Panc1 (cell line): ENCODE results near the gene DOCK4. TPM values are rescaled to one million over a fixed set of nuclear protein-coding genes. Genes with fewer than 3 reads are reported as not detected.

ENCODE experiments used
- ATAC-seq: fragments of 200-7000 bp; cut with Tn5 transposase; 2 replicates; pipeline ENCODE4 v1.9.1; 2020; ENCODE audit warnings: mild to moderate bottlenecking, moderate library complexity
- BruUV-seq: library from RNA; stranded (reverse); fragments of 400-500 nt; replicated peaks from 2 replicates; lab custom pipeline; 2021; lab: Mats Ljungman, UMichigan
- CTCF ChIA-PET: fragments of 300-600 bp; sonication (Branson Sonifier 250); formaldehyde crosslinking; loops from one replicate; lab custom pipeline; 2022; ENCODE audit warnings: antibody characterized with exemption; lab: Charles Lee
- POLR2A ChIA-PET: fragments of 300-600 bp; sonication (Branson Sonifier 250); formaldehyde crosslinking; loops from one replicate; lab custom pipeline; 2022; ENCODE audit warnings: antibody characterized with exemption; lab: Charles Lee
- DNase-seq: peaks from one replicate; pipeline ENCODE4 v3.0.0-alpha.2; 2010; ENCODE audit warnings: low read depth, low spot score
- H3K27ac ChIP-seq: 2 replicates; pipeline ENCODE4 v1.5.1; 2011; ENCODE audit warnings: mild to moderate bottlenecking, low read length, inconsistent platforms
- H3K27me3 ChIP-seq: fragments of 200-500 bp; sonication (Bioruptor generic); 2 replicates; pipeline ENCODE4 v1.6.0; 2014; ENCODE audit warnings: low read length, inconsistent platforms; ENCODE audit not compliant: control insufficient read depth, insufficient read depth
- H3K36me3 ChIP-seq: fragments of 200-500 bp; sonication (Bioruptor generic); 2 replicates; pipeline ENCODE4 v1.5.1; 2014; ENCODE audit warnings: inconsistent platforms, mild to moderate bottlenecking, low read length, moderate library complexity; ENCODE audit not compliant: control insufficient read depth, insufficient read depth
- H3K4me1 ChIP-seq: 2 replicates; pipeline ENCODE4 v1.5.1; 2011; ENCODE audit warnings: inconsistent platforms, mild to moderate bottlenecking, low read length, moderate library complexity; ENCODE audit not compliant: control insufficient read depth, insufficient read depth
- H3K4me3 ChIP-seq, 2 experiments: 2 replicates each; pipeline ENCODE4 v1.5.1; 2011 to 2012; ENCODE audit warnings: low read depth in 2 of 2, low read length in 2 of 2, mild to moderate bottlenecking in 2 of 2, inconsistent platforms in 1 of 2, moderate library complexity in 1 of 2
- H3K9me3 ChIP-seq: fragments of 200-500 bp; sonication (Bioruptor generic); 2 replicates; pipeline ENCODE4 v1.5.1; 2014; ENCODE audit warnings: low read depth, mild to moderate bottlenecking, inconsistent platforms, low read length, moderate library complexity; ENCODE audit not compliant: control insufficient read depth, insufficient read depth
- CTCF ChIP-seq: fragments of 450-650 bp; IDR thresholded peaks from 2 replicates; pipeline ENCODE4 v1.5.1; 2017; ENCODE audit warnings: mild to moderate bottlenecking
- POLR2AphosphoS5 ChIP-seq: IDR thresholded peaks from 2 replicates; pipeline ENCODE4 v1.6.1; 2012; ENCODE audit warnings: mild to moderate bottlenecking, low read depth, low read length, moderate library complexity
- REST ChIP-seq, 2 experiments: IDR thresholded peaks; 2 replicates each; pipeline ENCODE4 v1.6.1; 2011 to 2012; ENCODE audit warnings: low read depth in 2 of 2, control low read depth in 1 of 2, low read length in 1 of 2, mild to moderate bottlenecking in 1 of 2, moderate library complexity in 1 of 2; ENCODE audit not compliant: insufficient read depth in 1 of 2
- SIN3A ChIP-seq: IDR thresholded peaks from 2 replicates; pipeline ENCODE4 v1.6.1; 2012; ENCODE audit warnings: low read depth, mild to moderate bottlenecking, low read length, moderate library complexity, borderline replicate concordance; ENCODE audit not compliant: insufficient read depth
- TCF7L2 ChIP-seq: IDR thresholded peaks from 2 replicates; pipeline ENCODE4 v1.6.1; 2011; ENCODE audit warnings: mild to moderate bottlenecking, low read depth, low read length, inconsistent platforms
- in situ Hi-C: cut with HindIII; loops from 2 replicates; pipeline ENCODE4 v1.10.0; 2016; ENCODE audit warnings: low sequenced_read_pairs, low pct_unique_long_range_greater_than_20kb
- intact Hi-C: fragments of 100-400 bp; cut with micrococcal nuclease; formaldehyde crosslinking; loops from one replicate; pipeline ENCODE4 v1.10.0; 2022; ENCODE audit not compliant: unreplicated experiment
- total RNA-seq: library from RNA; stranded (reverse); gene quantifications from one replicate; pipeline ENCODE4 v1.2.1, GENCODE V29; 2021; ENCODE audit not compliant: unreplicated experiment

Gene DOCK4
- total RNA-seq, 1 experiment from 2014 or later, result 10.8 TPM

GRCh38 chr7:112023282-112023681 lies 182.9 kb downstream of the DOCK4 start:
- BruUV-seq, result no TSS peak
- no peak for ATAC-seq
- H3K4me1 ChIP-seq, result no peaks in the 10 kb centered on the region
- no peak for DNase-seq
- no peak overlapping the region for H3K27ac ChIP-seq
- H3K36me3 ChIP-seq, result no peaks in the 10 kb centered on the region
- intact Hi-C loops (no loop called here), in situ Hi-C loops (no loop called here)
- ChIA-PET CTCF (no interaction called here), POLR2A (no interaction called here)
- TF ChIP-seq POLR2AphosphoS5 (no peak), SIN3A (no peak), CTCF (no peak), REST (IDR thresholded peaks at IDR 0.05; ENCODE audit: insufficient read depth in 1 of 2, low read depth in 2 of 2, low read length in 1 of 2) (no peak), TCF7L2 (no peak)
- no peaks in the 10 kb centered on the region for H3K27me3 ChIP-seq
- no peak overlapping the region for H3K4me3 ChIP-seq
- H3K9me3 ChIP-seq, result no peaks in the 10 kb centered on the region

GRCh38 chr7:112022128-112022527 lies 184.1 kb downstream of the DOCK4 start:
- no peak overlapping the region for H3K27ac ChIP-seq
- H3K9me3 ChIP-seq, result no peaks in the 10 kb centered on the region
- intact Hi-C loops, result no loop called here
- CTCF ChIA-PET, result no interaction called here
- H3K36me3 ChIP-seq, result no peaks in the 10 kb centered on the region
- no peak overlapping the region for H3K4me3 ChIP-seq
- ATAC-seq (no peak), DNase-seq (no peak)
- no TSS peak for BruUV-seq
- in situ Hi-C loops, result no loop called here
- no peaks in the 10 kb centered on the region for H3K4me1 ChIP-seq
- POLR2A ChIA-PET, result no interaction called here
- H3K27me3 ChIP-seq, result no peaks in the 10 kb centered on the region
- TF ChIP-seq POLR2AphosphoS5 (no peak), CTCF (no peak), REST (IDR thresholded peaks at IDR 0.05; ENCODE audit: insufficient read depth in 1 of 2, low read depth in 2 of 2, low read length in 1 of 2) (no peak), SIN3A (no peak), TCF7L2 (no peak)
